Stimulated activated CD4-positive, alpha-beta T cell treated with anti-CD3 and anti-CD28 coated beads, Interleukin-4, amount 100 ng/mL, for 48 hours (primary cell): ENCODE measurements around the gene CD99.
"Not testable (repeated sequence)": the region's sequence is repeated elsewhere in the genome, so short reads cannot be mapped to it uniquely, and the experiment has no call there.

Source experiments
- DNase-seq, 2 donors: peaks; one replicate each; pipeline ENCODE4 v3.0.0-alpha.2; 2020; ENCODE audit warnings: low read depth in 2 of 2

CD99 gene

GRCh38 chrX:2769615-2770014 lies 78.5 kb downstream of the CD99 start:
- DNase-seq = no peak

GRCh38 chrX:2773166-2774055 lies 82.3 kb downstream of the CD99 start:
- not testable (repeated sequence) for DNase-seq

DNA sequence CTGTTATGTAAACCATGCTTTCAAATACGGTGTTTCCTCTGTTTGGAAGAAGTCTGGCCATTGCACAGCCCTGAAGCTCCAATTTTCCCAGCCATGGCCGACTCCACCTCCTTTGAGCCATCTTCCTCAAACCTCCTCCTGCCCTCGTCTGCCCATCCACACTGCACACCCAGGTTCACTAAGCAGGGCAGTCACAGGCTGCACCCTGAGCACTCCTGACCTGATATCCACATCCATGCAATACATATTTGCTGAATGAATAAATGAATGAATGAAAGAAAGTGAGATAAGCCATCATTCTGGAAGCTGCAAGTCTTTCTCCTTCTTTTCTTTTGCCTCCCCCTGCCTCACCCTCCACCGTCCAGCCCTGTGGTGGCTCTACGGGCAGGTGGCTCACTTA lies 83.0 kb downstream of the CD99 start:
- DNase-seq = no peak

- no peak for DNase-seq
These were observed 83.7 kb downstream of the CD99 start for GRCh38 chrX:2774776-2775175.

GRCh38 chrX:2780472-2781225 lies 89.6 kb downstream of the CD99 start:
- not testable (repeated sequence) for DNase-seq

- DNase-seq = no peak
These were observed 90.1 kb downstream of the CD99 start for GRCh38 chrX:2781226-2781571.

GRCh38 chrX:2781698-2782097 lies 90.6 kb downstream of the CD99 start:
- DNase-seq = no peak

DNA sequence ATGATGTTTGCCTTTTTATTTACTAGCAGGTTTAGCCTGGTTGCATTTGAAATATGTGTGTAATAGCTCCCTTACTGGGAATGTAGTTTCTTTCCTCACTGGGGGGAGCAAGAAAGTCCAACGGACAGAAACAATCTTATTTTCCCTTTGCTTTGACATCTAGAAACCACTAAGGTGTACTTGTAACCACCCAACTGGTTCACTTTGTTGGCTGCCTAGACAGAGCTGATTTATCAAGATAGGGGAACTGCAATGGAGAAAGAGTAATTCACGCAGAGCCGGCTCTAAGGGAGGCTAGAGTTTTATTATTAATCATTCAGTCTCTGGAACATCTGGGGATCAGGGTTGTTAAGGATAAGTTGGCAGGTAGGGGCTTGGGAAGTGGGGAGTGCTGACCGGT lies 91.1 kb downstream of the CD99 start:
- DNase-seq = no peak

GRCh38 chrX:2782778-2783177 lies 91.7 kb downstream of the CD99 start:
- no peak for DNase-seq

GRCh38 chrX:2784026-2784425 lies 92.9 kb downstream of the CD99 start:
- no peak for DNase-seq

- no peak for DNase-seq
These were observed 94.4 kb downstream of the CD99 start for GRCh38 chrX:2785538-2785937.

DNA sequence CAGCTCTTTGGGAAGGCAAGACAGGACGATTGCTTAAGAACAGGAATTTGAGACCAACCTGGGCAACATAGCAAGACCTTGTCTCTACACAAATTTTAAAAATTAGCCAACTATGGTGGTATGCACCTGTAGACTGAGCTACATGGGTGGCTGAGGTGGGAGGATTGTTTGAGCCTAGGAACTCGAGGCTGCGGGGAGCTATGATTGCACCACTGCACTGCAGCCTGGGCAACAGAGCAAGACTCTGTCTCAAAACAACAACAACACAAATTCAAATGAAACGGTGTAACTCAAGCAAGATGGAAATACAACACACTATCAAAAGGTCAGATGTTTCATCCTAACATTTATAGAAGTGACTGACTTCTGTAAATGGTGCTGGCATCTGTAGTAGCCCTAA lies 97.9 kb downstream of the CD99 start:
- DNase-seq = no peak

DNA sequence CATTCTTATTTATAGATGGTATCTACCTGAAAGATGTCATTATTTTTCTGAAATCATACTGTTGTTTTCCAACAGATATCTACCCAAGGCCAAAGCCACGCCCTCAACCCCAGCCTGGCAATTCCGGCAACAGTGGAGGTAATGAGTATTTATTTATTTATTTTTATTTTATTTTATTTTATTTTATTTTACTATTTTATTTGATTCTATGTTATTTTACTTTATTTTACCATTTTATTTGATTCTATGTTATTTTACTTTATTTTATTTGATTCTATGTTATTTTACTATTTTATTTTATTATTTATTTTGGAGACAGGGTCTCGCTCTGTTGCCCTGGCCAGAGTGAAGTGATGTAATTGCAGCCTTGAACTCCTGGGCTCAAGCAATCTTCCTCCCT lies 98.5 kb downstream of the CD99 start:
- no peak for DNase-seq
